ENCODE results near the gene GNAO1. TPM values are rescaled to one million over a fixed set of nuclear protein-coding genes. Genes with fewer than 3 reads are reported as not detected.

GNAO1 gene
- total RNA-seq, 1 donor from 2014 or later, result 0.64 TPM

DNA sequence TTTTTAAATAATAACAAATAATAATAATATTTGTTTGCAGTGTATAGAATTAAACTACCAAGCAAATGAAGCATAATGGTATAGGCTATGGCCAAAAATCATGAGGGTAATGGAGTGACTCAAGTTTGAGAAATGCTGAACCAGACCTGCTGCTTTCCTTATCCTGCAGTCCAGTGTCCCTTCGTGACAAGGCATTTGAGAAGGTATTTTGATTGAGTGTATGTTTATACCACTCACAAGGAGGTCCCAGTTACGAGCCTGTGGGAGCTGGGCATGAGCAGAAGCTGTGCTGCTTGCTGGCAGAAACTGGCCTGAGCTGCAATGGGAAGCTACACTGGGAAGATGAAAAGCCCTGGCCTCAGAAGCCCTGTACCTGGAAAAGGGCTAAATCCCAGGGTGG lies 50.3 kb downstream of the GNAO1 start:
- ATAC-seq, result no peak

DNA sequence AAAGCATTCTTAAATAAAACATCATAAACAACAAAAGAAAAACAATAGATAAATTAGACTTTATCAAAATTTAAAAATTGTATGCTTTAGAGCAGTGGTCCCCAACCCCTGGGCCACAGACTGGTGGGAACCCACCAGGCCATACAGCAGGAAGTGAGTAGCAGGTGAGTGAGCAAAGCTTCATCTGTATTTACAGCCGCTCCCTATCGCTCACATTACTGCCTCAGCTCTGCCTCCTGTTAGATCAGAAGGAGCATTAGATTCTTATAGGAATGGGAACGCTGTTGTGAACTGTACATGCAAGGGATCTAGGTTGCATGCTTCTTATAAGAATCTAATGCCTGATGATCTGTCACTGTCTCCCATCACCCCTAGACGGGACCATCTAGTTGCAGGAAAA lies 51.5 kb downstream of the GNAO1 start:
- ATAC-seq, result no peak

GRCh38 chr16:56244612-56245011 lies 53.3 kb downstream of the GNAO1 start:
- no peak for ATAC-seq

- no peak for ATAC-seq
Measured at GRCh38 chr16:56245197-56245596, 53.9 kb downstream of the GNAO1 start.

GRCh38 chr16:56246051-56246817 lies 54.9 kb downstream of the GNAO1 start:
- peak; percentile 77 for ATAC-seq

DNA sequence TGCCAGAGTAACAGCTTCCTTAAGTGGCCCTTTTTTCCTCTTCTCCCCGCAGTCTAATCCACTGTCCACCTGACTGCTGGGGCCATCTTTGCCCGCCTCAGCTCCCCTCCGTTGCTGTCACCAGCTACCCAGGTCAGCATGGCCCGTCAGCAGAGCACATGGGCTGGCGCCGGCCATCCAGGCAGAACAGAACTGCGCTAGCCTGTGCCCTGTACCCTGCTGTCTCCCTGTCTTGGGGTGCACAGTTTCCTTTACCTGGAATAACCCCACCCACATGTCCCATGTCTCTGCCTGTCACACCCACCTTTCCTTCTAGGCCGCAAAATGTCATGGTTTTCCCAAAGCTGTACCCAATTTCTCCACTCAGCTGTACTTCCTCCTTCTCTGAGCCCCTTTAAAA lies 55.7 kb downstream of the GNAO1 start:
- ATAC-seq, result no peak

GRCh38 chr16:56247808-56248207 lies 56.5 kb downstream of the GNAO1 start:
- no peak for ATAC-seq

- ATAC-seq, result no peak
Measured at GRCh38 chr16:56252835-56253234, 61.5 kb downstream of the GNAO1 start.

DNA sequence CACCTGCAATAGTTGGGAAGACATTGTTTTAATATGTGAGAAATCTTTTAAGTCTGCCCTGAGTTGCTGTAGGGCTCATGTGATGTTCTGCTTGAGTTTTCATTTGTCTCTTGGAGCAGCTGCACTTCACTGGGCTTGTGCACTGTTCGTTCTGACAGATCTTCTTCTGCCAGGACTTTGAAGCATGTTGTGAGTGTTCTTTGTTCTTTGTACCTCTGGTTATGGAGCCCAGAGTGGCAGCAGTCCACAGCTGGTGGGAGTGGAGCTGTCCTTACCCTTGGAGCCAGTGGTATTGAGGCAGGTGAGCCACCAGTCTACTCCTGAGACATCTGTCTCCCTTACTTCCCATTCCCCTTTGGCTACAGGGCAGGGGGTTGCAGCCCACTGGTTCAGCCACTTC lies 64.6 kb downstream of the GNAO1 start:
- ATAC-seq, result no peak

GRCh38 chr16:56257239-56257638 lies 66.0 kb downstream of the GNAO1 start:
- ATAC-seq, result no peak

DNA sequence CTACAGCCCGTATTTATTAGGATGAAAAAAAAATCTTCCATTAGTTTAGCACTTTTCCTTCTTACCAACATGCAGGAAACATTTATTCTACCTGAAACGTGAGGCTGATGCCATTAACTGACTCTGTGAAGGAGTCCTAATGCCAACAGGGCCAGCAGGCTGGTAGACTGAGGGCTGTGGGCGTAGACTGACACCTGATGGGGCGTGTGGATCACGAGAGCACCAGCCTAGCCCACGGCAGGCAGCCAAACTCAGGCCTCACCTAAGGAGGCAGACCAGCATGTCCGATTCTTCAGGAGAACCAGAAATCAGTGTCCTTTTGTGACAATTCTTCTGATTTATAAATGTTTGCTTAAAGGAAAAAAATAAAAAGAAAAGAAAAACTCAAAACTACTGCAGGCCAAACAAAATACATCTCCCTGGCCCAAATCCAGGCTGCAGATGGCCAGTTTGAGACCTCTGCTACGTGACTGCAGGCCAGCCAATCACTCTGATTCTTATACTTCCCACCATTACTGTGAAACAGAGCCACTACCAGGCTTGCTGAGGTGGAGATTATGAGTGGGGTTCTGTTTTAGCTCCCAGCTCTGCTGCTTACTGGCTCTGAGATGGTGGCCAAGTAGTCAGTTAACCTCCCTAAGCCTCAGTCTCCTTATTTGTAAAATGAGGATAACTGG lies 66.5 kb downstream of the GNAO1 start:
- no peak for ATAC-seq

DNA sequence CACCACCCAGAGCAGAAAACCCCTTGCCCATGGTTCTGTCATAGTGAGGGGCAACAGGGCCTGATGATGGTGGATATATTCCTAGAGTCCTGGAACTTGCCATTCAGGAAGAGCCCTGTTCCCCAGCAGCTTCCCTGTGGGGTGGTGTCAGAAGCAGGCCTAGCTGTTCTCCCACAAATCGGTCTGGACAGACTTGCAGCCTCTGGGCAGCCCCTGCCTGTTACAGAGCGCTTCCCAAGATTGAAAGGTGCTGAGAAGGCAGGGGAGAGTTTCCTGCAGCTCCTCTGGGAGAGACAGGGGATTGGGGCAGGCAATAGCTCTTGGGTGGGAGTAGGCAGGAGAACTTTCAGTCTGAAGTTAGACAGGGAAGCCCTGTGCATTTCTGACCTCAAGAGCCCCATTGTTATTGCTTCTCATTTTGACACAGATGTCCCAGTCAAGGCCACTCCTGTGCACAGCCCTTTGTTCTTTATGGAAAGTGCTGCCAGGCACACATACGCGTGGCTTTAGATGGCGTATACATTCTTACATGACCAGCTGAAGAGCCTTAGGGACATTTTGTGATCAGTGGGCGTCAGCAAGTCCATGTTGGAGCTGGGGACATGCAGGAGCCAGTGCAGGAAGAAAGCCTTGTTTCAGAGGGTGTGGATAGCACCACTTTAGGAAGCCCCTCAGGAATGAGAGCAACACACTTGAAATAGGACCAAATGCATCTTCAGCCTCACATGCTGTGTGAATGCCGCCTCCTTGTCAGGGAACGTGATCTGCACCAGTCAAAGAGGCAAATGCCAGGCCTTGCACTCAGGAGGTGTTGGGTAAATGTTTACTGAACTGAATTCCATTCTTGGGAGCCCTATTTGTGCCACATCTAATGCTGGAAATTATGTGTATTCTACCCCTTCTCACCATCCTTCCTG lies 67.5 kb downstream of the GNAO1 start:
- no peak for ATAC-seq

GRCh38 chr16:56259425-56259779 lies 68.1 kb downstream of the GNAO1 start:
- no peak for ATAC-seq

GRCh38 chr16:56260378-56261160 lies 69.3 kb downstream of the GNAO1 start:
- ATAC-seq, result no peak

DNA sequence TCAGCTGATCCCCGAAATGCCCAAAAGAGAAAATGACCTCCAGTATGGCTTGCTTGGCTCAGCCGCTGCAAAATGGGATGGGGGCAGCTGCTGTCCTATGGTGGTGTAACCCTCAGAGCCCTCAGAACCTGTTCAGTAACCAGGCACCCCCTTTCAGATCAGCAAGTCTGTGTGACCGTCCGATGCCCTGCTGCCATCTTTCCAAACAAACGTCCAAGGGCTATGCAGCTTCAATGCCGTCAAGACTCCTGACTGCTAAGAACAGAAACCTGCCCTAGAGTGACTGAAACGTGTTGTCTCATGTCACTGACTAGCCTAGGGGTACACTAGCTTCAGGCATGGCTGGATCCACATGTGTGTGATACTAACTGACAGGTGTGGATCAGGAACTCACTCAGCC lies 70.4 kb downstream of the GNAO1 start:
- ATAC-seq, result peak; percentile 6

- ATAC-seq, result peak; percentile 79
Measured at GRCh38 chr16:56262148-56262547, 70.9 kb downstream of the GNAO1 start.

DNA sequence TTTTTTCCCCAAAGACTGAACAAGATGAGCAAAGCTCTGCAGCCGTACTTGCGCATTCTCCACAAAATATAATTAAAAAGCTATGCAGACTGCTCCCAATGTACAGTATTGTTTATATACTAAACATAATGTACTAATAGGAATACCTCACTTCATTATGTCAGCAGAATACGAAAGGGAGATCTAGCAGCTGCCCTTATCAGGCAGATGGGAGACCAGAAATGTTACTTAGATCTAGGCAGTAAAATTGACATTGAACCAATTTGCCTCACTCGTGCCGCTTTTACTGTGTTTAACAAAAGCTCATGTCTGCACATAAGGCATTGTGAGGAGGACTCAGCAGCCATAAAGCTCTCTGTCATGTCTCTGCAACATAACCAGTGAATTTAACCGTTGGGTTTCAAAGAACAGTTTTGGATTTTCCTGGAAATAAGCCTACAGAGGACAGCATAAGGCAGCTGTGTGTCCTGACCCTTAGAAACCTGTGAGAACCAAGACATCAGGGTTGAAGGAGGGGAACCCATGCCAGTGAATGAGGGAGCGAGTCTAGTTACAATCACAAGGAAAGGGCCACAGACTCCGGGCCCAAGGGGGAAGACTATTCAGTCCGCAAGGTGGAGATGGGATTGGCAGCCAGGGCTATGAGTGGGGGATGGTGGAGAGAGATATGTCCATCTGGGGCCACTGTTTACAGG lies 71.4 kb downstream of the GNAO1 start:
- ATAC-seq, result no peak

- no peak for ATAC-seq
Measured at GRCh38 chr16:56263711-56264608, 72.7 kb downstream of the GNAO1 start.

GRCh38 chr16:56264609-56264972 lies 73.3 kb downstream of the GNAO1 start:
- no peak for ATAC-seq

DNA sequence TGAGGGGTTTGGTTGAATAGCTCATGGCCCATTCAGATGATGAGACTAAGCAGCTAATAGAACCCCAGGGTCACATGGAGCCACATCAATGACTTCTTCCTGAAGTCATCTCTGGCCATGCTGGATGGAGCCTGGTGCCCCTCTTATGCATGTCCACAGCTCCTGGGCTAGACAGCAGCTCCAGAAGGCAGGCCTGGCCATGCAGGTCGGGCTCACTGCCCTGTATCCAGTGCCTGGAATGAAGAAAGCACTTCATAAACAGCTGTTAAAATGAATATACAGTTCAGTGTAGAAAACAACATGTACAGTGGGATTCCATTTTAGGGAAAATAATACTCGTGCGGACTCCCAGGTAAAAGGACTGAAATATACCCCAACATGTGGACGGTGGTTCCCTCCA lies 73.9 kb downstream of the GNAO1 start:
- no peak for ATAC-seq

DNA sequence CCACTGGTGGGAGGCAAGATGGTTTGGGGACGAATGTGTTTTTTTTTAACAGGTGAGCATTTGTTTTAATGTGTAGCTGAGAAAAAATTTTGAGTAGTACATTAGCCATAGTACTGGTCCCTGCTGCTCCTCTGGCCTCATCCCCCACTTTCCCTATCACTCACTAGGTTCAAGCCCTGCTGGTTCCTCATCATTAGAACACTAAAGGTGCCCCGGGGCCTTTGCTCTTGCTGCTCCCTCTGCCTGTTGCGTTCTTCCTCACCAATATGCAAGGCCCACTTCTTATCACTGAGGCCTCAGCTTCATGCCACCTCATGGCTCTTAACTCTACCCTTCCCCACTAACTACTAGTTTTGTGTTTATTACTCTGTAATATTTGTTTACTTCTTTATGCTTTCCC lies 74.5 kb downstream of the GNAO1 start:
- no peak for ATAC-seq

Measured in esophagus mucosa (tissue), 1 donor.